Frontal cortex (tissue), 4 donors: ENCODE data around the gene GJC1. TPM values are rescaled to one million over a fixed set of nuclear protein-coding genes. Genes with fewer than 3 reads are reported as not detected.

Source experiments
- DNase-seq, 2 donors: peaks; one replicate each; pipeline ENCODE4 v3.0.0; 2012; ENCODE audit warnings: low spot score in 2 of 2
- FAIRE-seq: peaks from 2 replicates; lab custom pipeline; 2012; peaks lifted over from hg19 to GRCh38; lab: Jason Lieb, UNC
- total RNA-seq: library from RNA; depleted of rRNA; stranded (reverse); fragments of >200 nt; gene quantifications from one replicate; pipeline ENCODE4 v1.2.3, GENCODE V29; 2014
- donor health status: control.
- donor health status: control.
- donor health status: control.

GJC1 gene
- total RNA-seq, 1 donor from 2014 or later = 76.2 TPM

DNA sequence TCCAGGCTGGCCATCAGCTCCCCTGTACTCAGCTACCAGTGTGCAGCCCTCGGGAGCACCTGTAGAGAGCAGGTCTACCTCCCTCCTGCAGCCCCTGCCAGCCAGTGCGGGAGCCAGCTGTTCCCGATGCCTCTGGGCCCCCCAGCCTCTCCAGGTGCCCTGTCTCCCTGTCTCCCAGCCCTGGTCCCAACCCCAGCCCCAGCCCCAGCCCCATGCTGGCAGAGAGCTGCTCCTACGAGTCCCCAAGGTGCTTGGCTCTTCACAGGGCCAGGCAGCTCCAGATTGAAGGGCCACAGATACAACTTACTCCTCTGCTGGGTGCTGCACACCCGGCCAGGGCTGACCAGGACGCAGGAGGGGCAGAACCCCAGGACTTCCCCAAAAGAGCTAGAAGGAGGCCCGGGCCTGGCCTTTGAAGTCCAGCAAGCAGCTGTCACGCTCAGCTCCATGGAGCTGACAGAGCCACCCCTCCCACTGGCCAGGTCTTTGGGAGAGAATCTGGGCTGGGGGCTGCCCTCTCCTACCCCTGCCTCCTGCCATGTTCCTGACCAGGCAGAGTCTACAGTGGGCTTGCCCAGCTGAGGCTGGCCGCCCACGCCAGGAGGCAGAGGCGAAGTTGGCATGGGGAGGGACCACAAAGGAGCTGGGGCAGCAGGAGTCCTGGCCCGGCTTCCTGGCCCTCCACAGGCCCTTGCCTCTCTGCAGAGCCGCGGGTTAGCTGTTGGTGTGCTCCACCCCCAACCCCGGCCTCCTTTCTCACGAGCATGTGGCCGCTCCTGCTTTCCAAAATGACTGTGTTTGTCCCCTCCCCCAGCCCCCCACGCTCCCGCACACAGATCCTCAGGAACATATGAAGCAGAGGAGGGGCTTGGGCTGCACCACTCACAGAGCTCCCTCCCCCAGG lies 80.8 kb downstream of the GJC1 start:
- FAIRE-seq (no peak), DNase-seq (peak in 1 of 2 donors; percentile 43)

Other genes with a start within 250 kb of the GJC1 start
- 0.41 TPM for gene MEIOC, start 173.8 kb downstream of the GJC1 start, total RNA-seq
- gene CCDC43, start 140.5 kb downstream of the GJC1 start, total RNA-seq = 43.6 TPM
- 3.3 TPM for gene DBF4B, start 121.6 kb downstream of the GJC1 start, total RNA-seq
- gene ADAM11, start 71.3 kb downstream of the GJC1 start, total RNA-seq = 14.7 TPM
- gene HIGD1B, start 17.6 kb upstream of the GJC1 start, total RNA-seq = 3.7 TPM
- 111 TPM for gene EFTUD2, start 69.2 kb upstream of the GJC1 start, total RNA-seq
- 155 TPM for gene GFAP, start 85.2 kb upstream of the GJC1 start, total RNA-seq
- 0.41 TPM for gene KIF18B, start 117.5 kb upstream of the GJC1 start, total RNA-seq
- gene C1QL1, start 138.0 kb upstream of the GJC1 start, total RNA-seq = 1.2 TPM
- 48.5 TPM for gene DCAKD, start 221.3 kb upstream of the GJC1 start, total RNA-seq
- 29.3 TPM for gene NMT1, start 231.0 kb upstream of the GJC1 start, total RNA-seq